ENCODE measurements around the gene USP26.
"Not testable (repeated sequence)": the region's sequence is repeated elsewhere in the genome, so short reads cannot be mapped to it uniquely, and the experiment has no call there.

USP26 gene

GRCh38 chrX:133085785-133086184, 11.1 kb downstream of the USP26 start:
- no peak overlapping the region for H3K27ac ChIP-seq (ENCODE audit: low read length)
- no peaks in the 10 kb centered on the region for H3F3A ChIP-seq (ENCODE audit: insufficient read depth, low read length)
- H3K27me3 ChIP-seq (replicated peaks; ENCODE audit: insufficient read depth, low read length): no peaks in the 10 kb centered on the region
- H3K9me3 ChIP-seq (replicated peaks; ENCODE audit: insufficient read depth, low read length): no peaks in the 10 kb centered on the region
- no peaks in the 10 kb centered on the region for H4K20me1 ChIP-seq (ENCODE audit: insufficient read depth, low read length)
- H3K4me2 ChIP-seq (ENCODE audit: low read depth, low read length): no peak overlapping the region
- DNase-seq: no peak
- no peak overlapping the region for H2AFZ ChIP-seq (ENCODE audit: low read length)
- H3K36me3 ChIP-seq (replicated peaks; ENCODE audit: insufficient read depth, low read length): no peaks in the 10 kb centered on the region
- H3K4me1 ChIP-seq (ENCODE audit: low read length): no peaks in the 10 kb centered on the region
- H3K9ac ChIP-seq (ENCODE audit: low read length): no peak overlapping the region
- no peak for TF ChIP-seq EZH2 (optimal IDR thresholded peaks at IDR 0.05; ENCODE audit: low read depth, low read length)
- TF ChIP-seq EZH2phosphoT487 (IDR thresholded peaks at IDR 0.05; ENCODE audit: low read length): no peak
- H3K4me3 ChIP-seq (ENCODE audit: low read length): no peak overlapping the region
- no peaks in the 10 kb centered on the region for H3K9me2 ChIP-seq (replicated peaks; ENCODE audit: insufficient read depth, low read length)
- H3K79me2 ChIP-seq (ENCODE audit: low read length): no peaks in the 10 kb centered on the region

- not testable (repeated sequence) for H4K20me1 ChIP-seq (ENCODE audit: insufficient read depth, low read length); H3K9me3 ChIP-seq (replicated peaks; ENCODE audit: insufficient read depth, low read length); H3K27me3 ChIP-seq (replicated peaks; ENCODE audit: insufficient read depth, low read length); H3K4me1 ChIP-seq (ENCODE audit: low read length); H3K9me2 ChIP-seq (replicated peaks; ENCODE audit: insufficient read depth, low read length); H2AFZ ChIP-seq (ENCODE audit: low read length); H3K9ac ChIP-seq (ENCODE audit: low read length); H3F3A ChIP-seq (ENCODE audit: insufficient read depth, low read length); H3K36me3 ChIP-seq (replicated peaks; ENCODE audit: insufficient read depth, low read length); DNase-seq; H3K27ac ChIP-seq (ENCODE audit: low read length); H3K79me2 ChIP-seq (ENCODE audit: low read length); H3K4me3 ChIP-seq (ENCODE audit: low read length); H3K4me2 ChIP-seq (ENCODE audit: low read depth, low read length)
These were observed 11.9 kb downstream of the USP26 start for GRCh38 chrX:133085056-133085455.

GRCh38 chrX:133083899-133084298, 13.0 kb downstream of the USP26 start:
- Histone ChIP-seq H3K79me2 (ENCODE audit: low read length) (no peaks in the 10 kb centered on the region), H3F3A (ENCODE audit: insufficient read depth, low read length) (no peaks in the 10 kb centered on the region), H4K20me1 (ENCODE audit: insufficient read depth, low read length) (no peaks in the 10 kb centered on the region), H3K27me3 (replicated peaks; ENCODE audit: insufficient read depth, low read length) (no peaks in the 10 kb centered on the region), H3K9ac (ENCODE audit: low read length) (no peak overlapping the region), H3K4me1 (ENCODE audit: low read length) (no peaks in the 10 kb centered on the region), H3K9me3 (replicated peaks; ENCODE audit: insufficient read depth, low read length) (no peaks in the 10 kb centered on the region), H3K27ac (ENCODE audit: low read length) (no peak overlapping the region), H3K9me2 (replicated peaks; ENCODE audit: insufficient read depth, low read length) (no peaks in the 10 kb centered on the region), H3K36me3 (replicated peaks; ENCODE audit: insufficient read depth, low read length) (no peaks in the 10 kb centered on the region), H2AFZ (ENCODE audit: low read length) (no peak overlapping the region), H3K4me2 (ENCODE audit: low read depth, low read length) (no peak overlapping the region), H3K4me3 (ENCODE audit: low read length) (no peak overlapping the region)
- TF ChIP-seq EZH2 (optimal IDR thresholded peaks at IDR 0.05; ENCODE audit: low read depth, low read length) (no peak), EZH2phosphoT487 (IDR thresholded peaks at IDR 0.05; ENCODE audit: low read length) (no peak), CTCF (IDR thresholded peaks at IDR 0.05; ENCODE audit: low read length) (no peak)
- no peak for DNase-seq

GRCh38 chrX:133081990-133082389, 14.9 kb downstream of the USP26 start:
- no peaks in the 10 kb centered on the region for H3K36me3 ChIP-seq (replicated peaks; ENCODE audit: insufficient read depth, low read length)
- no peak for DNase-seq
- H4K20me1 ChIP-seq (ENCODE audit: insufficient read depth, low read length): no peaks in the 10 kb centered on the region
- H3K9ac ChIP-seq (ENCODE audit: low read length): no peak overlapping the region
- H3K27me3 ChIP-seq (replicated peaks; ENCODE audit: insufficient read depth, low read length): no peaks in the 10 kb centered on the region
- H3K9me3 ChIP-seq (replicated peaks; ENCODE audit: insufficient read depth, low read length): no peaks in the 10 kb centered on the region
- no peaks in the 10 kb centered on the region for H3K79me2 ChIP-seq (ENCODE audit: low read length)
- H3K9me2 ChIP-seq (replicated peaks; ENCODE audit: insufficient read depth, low read length): no peaks in the 10 kb centered on the region
- no peak for TF ChIP-seq CTCF (IDR thresholded peaks at IDR 0.05; ENCODE audit: low read length)
- no peaks in the 10 kb centered on the region for H3F3A ChIP-seq (ENCODE audit: insufficient read depth, low read length)
- H3K4me2 ChIP-seq (ENCODE audit: low read depth, low read length): no peak overlapping the region
- no peak overlapping the region for H3K27ac ChIP-seq (ENCODE audit: low read length)
- H3K4me3 ChIP-seq (ENCODE audit: low read length): no peak overlapping the region
- H3K4me1 ChIP-seq (ENCODE audit: low read length): no peaks in the 10 kb centered on the region
- H2AFZ ChIP-seq (ENCODE audit: low read length): no peak overlapping the region

GRCh38 chrX:133077856-133078255, 19.1 kb downstream of the USP26 start:
- not testable (repeated sequence) for H3K9ac ChIP-seq (ENCODE audit: low read length); DNase-seq; H3K79me2 ChIP-seq (ENCODE audit: low read length); H3K27ac ChIP-seq (ENCODE audit: low read length); H2AFZ ChIP-seq (ENCODE audit: low read length); H3K4me2 ChIP-seq (ENCODE audit: low read depth, low read length); H3K36me3 ChIP-seq (replicated peaks; ENCODE audit: insufficient read depth, low read length); H3K9me2 ChIP-seq (replicated peaks; ENCODE audit: insufficient read depth, low read length); H3K4me1 ChIP-seq (ENCODE audit: low read length); H3K27me3 ChIP-seq (replicated peaks; ENCODE audit: insufficient read depth, low read length); H4K20me1 ChIP-seq (ENCODE audit: insufficient read depth, low read length); H3F3A ChIP-seq (ENCODE audit: insufficient read depth, low read length); H3K9me3 ChIP-seq (replicated peaks; ENCODE audit: insufficient read depth, low read length); H3K4me3 ChIP-seq (ENCODE audit: low read length)

All from MM.1S (cell line).